GM10266 (cell line): ENCODE results near the gene ZNF862.

Source experiments
- DNase-seq: peaks from one replicate; pipeline ENCODE4 v3.0.0; 2012; ENCODE audit errors: extremely low spot score
- TF ChIP-seq, protein P1 (sequence below): IDR thresholded peaks from 2 replicates; pipeline ENCODE4 v1.5.1; 2012; ENCODE audit warnings: mild to moderate bottlenecking, low read depth; ENCODE audit not compliant: control insufficient read depth, insufficient read depth; ENCODE audit errors: missing control alignments

Gene ZNF862

DNA sequence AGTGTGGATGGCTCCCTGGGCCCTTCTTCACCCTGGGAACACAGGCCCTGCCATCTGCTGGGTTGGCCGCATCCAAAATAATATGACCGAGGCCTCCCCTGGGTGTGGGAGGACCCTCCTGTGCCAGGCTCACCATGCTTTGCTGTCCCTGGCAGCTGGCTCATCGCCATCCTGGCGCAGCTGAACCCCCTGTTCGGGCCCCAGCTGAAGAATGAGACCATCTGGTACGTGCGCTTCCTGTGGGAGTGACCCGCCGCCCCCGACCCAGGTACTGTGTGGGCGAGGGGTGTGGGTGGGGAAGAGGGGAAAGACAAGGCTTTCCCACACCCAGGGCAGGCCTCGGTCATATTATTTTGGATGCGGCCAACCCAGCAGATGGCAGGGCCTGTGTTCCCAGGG, 40.3 kb downstream of the ZNF862 start:
- TF ChIP-seq, protein P1, sequence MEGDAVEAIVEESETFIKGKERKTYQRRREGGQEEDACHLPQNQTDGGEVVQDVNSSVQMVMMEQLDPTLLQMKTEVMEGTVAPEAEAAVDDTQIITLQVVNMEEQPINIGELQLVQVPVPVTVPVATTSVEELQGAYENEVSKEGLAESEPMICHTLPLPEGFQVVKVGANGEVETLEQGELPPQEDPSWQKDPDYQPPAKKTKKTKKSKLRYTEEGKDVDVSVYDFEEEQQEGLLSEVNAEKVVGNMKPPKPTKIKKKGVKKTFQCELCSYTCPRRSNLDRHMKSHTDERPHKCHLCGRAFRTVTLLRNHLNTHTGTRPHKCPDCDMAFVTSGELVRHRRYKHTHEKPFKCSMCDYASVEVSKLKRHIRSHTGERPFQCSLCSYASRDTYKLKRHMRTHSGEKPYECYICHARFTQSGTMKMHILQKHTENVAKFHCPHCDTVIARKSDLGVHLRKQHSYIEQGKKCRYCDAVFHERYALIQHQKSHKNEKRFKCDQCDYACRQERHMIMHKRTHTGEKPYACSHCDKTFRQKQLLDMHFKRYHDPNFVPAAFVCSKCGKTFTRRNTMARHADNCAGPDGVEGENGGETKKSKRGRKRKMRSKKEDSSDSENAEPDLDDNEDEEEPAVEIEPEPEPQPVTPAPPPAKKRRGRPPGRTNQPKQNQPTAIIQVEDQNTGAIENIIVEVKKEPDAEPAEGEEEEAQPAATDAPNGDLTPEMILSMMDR = no peak
- DNase-seq = no peak

DNA sequence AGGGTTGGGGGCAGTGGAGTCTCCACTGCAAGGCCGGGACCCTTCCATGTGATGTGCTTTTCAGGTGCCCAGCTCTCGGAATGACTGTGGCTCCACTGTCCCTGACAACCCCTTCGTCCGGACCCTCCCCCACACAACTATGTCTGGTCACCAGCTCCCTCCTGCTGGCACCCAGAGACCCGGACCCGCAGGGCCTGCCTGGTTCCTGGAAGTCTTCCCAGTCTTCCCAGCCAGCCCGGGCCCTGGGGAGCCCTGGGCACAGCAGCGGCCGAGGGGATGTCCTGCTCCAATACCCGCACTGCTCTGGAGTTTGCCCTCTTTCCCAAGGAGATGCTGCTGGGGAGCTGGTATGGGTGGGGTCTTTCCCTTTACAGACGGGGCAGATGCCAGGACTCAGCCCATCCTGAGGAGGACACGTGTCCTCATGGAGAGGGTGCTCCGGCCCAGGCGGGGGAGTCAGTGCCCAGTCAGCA, 41.1 kb downstream of the ZNF862 start:
- no peak for DNase-seq
- TF ChIP-seq, protein P1 = no peak

DNA sequence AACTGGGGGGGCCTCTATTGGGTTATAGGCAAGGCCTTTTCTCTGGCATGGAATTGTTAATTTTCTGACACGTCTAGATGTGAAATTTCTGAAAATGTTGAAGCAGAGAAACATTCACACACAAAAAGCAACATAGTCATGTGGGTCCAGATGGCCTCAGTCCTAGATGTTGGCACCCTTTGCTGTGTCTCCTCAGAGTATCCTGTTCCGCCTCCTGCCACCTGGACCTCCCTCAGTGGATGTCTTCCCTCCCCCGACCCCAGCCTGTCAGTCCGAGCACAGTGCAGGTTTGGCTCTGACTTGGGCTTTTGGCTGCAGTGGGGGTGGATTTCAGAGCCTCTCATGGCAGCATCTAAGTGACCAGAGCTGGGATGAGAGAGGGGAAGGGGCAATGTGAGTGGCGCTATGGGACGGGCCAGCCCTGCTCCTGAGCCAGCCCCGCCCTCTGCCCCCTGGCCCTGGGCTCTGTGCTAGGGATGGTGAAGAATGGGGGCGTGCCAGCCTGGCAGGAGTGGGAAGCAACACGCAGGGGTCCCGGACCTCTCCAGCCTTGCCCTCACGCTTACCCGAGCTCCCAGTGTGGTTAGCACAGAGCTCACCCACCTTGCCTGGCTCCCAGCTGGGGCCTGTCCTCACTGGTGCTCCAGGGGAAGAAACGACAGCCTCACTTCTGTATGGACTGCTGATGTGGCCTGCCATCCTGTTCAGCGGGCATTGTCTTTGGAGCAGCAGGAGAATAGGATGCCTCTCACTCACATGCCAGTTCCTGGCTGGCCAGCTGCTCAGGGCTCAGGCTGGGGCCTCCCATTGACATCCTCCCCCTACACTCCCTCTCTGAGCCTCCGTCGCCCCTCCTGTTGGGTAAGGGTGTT, 41.8 kb downstream of the ZNF862 start:
- DNase-seq = no peak
- TF ChIP-seq, protein P1 = no peak

DNA sequence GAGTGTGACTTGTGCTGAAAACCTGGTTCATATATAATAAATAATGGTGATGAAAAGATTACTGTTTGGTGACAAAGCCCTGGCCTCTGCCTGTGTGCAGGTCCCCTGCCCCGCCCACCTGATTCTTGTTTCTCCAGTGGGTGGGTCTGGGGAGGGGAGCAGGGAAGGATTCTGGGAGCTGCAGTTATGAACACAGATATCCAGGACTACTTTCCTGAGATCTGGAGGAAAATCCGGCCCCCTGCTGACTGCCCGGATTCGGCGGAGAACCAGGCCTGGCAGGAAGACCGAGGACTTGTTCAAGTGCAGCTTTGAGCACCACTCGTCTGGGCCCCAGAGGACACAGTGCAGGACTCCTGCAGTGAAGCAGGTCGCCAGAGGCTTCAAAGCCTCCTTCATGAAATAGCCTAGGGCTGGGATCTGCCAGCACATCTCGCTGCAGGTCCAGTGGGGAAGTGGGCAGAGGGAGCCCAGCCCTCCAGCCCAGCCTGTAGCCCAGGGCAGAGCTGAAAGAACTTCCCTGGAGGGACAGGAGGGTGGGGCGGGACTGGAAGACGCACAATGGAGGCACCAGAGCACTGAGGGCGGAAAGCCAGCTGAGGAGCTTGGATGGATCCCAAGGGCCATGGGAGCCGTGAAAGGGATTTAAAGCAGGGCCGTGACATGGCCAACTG, 42.6 kb downstream of the ZNF862 start:
- TF ChIP-seq, protein P1 = no peak
- DNase-seq = no peak

DNA sequence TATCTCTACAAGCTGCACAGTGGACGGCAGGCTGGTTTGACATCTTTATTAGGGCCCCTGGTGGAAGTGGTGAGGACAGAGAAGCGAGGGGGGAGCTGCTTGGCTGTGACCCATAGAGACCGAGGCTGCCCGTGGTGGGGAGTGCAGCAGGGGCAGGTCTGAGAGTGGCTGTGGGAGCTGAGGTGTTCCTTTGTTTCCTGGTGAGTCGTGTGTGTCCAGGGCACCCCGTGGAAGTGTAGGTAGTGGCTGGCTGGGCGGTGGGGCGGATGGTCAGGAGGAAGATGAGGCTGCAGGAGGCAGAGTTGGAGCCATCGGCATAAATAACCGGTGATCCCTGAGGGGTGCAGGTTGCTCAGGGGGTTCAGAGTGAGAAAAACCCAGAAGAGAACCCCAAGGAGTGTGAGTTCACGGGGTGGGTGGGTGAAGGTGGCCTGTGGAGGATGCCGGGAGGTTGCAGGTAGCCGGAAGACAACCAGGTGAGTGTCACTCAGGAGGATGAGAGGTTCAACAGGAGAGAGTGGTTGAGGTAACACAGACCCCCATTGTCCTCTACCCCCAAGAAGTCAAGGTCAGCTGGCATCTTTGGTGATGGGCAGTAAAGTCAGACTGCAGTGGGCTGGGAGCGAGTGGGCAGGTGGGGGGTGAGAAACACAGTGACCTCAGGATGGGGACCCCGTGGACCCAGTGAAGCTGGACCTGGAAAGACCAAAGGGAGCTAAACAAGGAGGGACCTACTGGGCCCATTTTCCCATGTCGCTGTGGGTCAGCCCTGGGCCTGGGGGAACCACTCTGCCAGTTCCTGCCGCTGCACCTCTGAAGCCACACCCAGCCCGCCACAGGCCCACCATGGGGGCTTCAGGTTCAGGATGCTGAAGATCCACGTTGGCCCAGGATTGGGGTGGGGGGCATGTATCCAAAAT, 43.4 kb downstream of the ZNF862 start:
- TF ChIP-seq, protein P1 = no peak
- no peak for DNase-seq

DNA sequence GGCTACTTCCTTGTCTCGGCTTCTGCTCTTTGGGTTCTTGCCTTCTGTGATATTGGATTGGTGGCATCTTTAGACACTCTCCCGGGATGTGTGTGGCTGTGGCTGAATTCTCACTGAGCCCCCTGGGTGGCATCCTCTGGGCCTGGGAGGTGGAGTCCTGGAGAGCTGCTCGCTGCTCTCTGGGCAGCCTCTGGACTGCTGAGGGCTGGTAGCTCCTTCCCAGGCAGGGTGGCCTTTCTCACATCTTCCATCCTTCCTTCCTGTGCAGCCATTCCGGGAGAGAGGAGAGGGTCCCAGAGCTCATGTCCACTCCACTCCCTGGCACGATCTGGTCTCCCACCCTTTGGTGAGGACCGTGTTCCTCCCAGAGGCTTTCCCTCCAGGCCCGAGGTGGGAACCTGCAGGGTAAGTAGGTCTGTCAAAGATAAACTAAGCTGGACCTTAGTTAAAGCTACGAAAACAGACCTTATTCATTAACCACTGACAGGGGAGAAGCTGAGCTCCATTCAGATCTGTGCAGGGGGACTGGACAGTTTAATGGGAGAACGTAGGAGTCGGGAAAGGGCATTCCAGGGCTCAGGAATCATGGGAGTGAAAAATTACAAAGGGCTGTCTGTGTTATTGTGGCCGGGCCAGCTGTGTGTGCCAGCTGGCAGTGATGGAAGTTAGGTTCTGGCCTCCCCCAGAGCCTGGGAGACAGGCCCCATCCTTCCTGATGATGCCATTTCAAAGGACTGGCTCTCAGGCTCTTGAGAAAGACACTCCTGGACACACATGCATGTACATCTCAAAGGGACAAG, 44.3 kb downstream of the ZNF862 start:
- no peak for DNase-seq
- TF ChIP-seq, protein P1 = no peak
